Stimulated activated CD4-positive, alpha-beta T cell treated with anti-CD3 and anti-CD28 coated beads, Interleukin-12 subunit alpha, Interleukin-12 subunit beta, amount 100 ng/mL, for 4 hours (primary cell): ENCODE results near the gene PPP2R3A.
"Not testable (repeated sequence)": the region's sequence is repeated elsewhere in the genome, so short reads cannot be mapped to it uniquely, and the experiment has no call there.

Experiments
- DNase-seq: peaks from one replicate; pipeline ENCODE4 v3.0.0-alpha.2; 2020

Gene PPP2R3A

DNA sequence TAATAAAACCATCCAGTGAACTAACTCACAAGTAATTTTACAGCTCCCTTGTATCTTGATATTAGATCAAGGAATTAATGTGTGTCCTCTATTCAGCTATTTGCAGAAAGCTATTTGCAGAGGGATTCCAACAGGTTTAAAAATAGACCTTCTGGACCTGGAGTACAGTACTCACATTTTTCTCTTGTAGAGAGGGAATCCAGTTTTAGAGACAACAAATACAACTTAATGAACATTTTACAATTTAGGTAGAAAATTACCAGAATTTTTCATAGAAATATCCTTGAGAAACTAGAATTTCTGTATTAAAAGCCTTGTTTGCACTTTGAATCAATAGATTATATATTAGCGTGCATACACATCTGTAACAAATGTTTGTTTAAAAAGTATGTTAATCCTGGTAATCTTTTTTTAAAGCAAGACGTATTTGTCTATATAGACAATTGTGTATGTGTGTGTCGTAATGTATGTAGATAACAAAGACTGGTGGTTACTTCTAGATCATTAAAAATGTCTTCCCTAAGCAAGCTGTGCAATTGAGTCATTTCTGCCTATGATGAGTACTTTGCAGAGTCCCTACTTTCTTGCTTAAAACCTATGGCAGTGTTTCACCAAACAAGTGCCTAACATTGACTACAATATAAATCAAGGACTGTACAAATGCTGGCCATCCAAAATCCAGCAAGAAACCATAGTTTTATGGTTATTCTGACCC lies 57.9 kb downstream of the PPP2R3A start:
- DNase-seq: no peak

DNA sequence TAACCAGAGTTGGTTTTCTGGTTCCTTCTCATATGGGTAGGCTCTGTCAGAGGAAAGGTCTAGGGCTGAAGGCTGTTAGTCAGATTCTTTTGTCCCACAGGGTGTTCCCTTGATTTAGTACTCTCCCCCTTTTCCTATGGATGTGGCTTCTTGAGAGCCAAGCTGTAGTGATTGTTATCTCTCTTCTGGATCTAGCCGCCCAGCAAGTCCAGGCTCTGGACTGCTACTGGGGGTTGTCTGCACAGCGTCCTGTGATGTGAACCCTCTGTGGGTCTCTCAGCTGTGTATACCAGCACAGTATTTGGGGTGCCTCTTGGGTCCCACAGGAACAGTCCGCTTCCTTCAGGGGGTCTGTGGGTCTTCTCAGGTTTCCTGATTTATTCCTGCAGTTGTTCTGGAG lies 70.8 kb downstream of the PPP2R3A start:
- no peak for DNase-seq

DNA sequence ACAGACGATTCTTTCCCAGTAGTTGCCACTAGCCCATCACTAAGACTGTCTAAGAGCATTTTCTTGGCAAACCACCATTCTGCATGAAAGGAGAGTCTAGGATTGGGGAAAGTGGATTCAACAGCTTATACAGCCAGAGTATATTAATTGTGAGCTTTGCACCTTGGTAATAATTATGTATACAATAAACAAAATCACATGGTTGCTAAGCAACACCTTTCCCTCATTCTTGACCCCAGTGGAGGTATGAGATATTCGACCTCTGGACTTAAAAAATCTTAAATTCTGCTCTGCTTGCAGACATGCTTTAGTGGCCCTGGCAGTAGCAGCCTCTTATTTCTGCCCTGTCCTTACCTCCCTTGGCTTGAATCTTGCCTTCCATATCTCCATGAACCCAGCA lies 73.1 kb downstream of the PPP2R3A start:
- DNase-seq: no peak

DNA sequence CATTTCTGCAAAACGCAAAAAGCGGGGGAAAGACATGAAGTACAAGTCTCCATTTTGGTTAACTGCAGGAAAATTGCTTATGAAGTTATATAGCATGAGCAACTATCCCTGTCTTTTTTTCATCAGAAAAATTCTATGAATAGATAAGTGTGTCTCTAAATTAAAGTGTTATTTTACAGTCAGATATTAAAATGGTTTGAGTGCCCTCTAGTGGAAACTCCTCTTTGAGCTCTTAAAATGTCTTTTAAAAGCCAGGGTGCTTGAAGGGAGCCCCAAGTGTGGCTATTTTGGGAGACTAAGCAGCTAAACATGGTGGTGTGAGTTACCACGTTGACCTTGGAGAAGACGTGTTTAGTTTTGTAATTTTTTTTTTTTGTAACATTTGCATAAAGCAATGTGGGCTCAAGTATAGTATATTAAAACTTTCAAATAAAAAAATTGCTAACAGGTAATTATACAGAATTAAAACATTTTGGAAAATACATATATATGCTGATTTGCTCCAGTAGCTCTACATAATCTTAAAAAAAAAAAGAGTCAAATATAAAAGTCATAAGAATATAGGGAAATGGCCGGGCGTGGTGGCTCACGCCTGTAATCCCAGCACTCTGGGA lies 77.2 kb downstream of the PPP2R3A start:
- no peak for DNase-seq

DNA sequence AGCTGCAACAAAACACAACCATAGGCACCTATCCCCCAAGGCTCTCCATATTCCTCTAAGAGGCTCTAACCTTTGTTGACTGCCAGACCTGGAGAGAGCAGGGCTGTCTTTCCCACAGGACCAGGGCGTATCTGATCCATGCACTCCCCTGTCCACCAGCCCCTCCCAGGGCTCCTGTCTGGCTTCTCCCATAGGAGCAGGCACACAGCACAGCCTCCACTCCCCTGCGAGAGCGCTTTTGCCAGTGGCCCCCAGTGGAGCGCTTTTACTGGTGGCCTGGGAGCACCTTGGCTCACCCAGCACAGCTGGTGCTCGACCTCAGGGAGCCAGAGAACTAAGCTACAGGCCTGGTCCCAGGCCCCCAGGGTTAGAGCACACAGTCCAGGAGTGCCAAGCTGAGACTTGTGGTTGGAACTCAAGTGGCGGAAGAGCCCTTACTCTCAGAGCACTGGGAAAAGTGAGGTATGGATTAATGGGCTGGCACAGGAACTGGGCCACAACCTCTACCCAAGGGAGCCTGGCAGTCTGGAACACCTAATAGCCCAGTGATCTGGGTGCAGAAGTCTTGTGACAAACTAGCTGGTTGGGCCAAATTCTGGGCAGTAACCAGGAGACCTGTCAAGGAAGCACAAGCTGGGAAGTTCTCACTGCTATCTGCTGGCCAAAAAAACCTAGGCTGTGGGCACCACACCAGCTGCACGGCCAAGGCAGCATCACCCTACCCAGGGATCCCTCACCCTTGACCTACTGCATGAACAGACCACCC lies 79.6 kb downstream of the PPP2R3A start:
- no peak for DNase-seq

DNA sequence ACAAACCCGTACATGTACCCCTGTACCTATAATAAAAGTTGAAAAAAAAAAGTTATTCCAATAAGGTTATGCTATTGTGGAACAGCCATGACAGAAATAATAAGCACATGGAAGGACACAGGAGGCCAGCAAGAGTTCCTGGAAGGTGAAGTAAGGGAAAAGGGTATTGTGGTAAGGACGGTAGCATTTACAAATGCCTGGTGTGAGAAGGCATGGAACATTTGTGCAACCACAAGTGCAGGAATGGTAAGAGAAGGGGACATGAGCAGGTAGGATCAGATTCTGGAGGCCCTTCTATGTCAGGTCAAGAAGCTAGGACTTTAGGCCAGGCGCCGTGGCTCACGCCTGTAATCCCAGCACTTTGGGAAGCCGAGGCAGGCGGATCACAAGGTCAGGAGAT lies 82.5 kb downstream of the PPP2R3A start:
- DNase-seq: no peak

DNA sequence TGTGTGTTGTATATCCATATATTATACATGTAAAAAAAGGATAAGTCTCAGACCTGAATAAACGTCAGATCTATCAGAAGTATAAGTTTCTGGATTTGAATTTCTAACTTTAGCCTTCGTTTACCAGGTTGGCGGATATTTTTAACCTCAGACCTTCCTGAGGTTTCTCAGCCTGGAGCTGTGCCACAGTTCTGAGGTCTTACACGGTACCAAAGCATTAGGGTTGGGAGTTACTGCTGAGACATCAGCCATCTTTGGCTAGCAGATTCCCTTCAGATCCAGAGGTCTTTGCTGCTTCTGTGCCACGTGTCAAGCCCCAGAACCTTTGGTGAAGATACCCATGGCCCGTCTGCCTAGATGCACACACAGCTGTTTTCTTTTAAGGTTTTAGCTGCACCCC lies 84.7 kb downstream of the PPP2R3A start:
- DNase-seq: no peak

DNA sequence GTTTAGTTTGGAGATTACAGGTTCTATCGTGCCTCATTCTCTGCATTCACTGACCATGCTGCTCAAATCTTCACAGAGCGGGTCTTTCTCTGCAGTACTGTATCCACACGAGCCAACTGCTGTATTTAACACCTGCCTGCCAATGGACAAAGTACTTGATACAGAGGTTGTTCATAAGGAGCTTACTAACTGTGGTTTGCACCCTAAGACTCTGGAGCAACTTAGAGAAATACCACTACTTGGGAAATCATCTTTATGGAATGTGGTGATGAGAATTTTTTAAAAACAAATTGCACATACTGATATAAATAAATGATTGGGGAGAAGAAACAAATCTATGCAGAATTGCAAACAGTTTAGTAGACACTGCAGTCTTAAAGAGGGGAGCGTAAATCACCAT lies 90.0 kb downstream of the PPP2R3A start:
- no peak for DNase-seq

DNA sequence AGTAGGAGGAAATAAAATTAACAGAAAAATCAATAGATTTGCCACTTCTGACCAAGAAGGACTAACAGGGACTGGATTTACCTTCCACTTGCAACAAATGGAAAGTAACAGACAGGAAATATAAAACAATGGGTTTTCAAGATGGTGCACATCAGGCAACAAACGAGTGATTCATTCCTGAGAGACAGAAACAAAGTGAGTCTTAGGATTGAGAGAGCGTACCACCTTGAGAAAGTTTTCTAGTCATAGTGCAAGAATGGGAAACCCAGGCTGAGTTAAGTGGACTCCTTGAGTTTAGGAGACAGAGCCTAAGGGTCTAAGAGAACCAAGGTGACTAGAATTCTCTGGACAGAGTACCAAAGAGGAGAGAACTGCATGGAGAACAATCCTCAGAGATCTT lies 101.7 kb downstream of the PPP2R3A start:
- no peak for DNase-seq

DNA sequence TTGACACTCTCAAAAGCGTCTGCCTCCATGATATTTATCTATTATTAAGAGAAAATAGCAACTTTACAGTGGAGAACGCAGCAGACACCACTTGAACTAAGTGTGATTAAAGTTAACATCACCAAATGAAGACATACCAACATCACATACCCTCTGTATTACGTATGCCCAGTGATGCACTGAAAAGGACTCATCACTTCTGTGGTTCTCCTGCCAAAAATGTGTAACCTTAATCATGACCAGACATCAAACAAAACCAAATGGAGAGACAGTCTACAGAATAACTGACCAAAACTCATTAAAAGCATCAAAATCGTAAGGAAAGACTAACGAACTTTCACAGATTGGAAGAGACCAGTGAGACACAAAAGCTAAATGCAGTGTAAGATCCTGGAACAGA lies 103.2 kb downstream of the PPP2R3A start:
- DNase-seq: no peak

DNA sequence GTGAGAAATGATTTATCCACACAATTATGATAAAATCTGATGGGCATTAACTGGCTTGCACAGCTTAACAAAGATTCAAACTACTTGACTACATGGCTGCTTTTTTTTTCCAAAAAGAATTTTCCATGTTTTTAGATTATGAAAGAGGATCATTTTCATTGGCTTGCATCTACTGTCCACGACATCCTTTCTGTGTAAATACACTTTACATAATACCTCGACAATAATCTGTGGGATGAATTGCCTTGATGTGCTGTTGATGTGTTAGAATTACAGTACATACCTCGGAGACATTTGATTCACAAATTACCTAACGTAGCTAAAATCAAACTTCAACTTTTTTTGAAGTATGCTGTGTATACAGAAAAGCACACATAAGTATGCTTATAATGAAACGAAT lies 104.4 kb downstream of the PPP2R3A start:
- no peak for DNase-seq

DNA sequence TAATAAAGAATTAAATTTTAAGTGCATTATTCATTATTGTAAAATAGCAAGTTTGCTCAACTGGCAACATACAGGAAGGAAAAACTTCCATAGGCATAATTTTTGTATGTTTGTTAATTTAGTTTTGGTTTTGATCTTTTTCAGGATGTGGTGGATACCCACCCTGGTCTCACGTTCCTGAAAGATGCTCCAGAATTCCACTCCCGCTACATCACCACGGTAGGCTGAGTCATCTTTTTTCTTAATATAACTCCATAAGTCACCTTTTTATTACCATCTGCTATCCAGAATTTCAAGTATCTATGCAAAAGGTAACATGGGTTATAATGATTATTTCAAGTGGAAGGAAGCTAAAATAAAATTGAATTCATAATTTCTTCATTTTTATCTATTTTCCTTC lies 104.8 kb downstream of the PPP2R3A start:
- no peak for DNase-seq

DNA sequence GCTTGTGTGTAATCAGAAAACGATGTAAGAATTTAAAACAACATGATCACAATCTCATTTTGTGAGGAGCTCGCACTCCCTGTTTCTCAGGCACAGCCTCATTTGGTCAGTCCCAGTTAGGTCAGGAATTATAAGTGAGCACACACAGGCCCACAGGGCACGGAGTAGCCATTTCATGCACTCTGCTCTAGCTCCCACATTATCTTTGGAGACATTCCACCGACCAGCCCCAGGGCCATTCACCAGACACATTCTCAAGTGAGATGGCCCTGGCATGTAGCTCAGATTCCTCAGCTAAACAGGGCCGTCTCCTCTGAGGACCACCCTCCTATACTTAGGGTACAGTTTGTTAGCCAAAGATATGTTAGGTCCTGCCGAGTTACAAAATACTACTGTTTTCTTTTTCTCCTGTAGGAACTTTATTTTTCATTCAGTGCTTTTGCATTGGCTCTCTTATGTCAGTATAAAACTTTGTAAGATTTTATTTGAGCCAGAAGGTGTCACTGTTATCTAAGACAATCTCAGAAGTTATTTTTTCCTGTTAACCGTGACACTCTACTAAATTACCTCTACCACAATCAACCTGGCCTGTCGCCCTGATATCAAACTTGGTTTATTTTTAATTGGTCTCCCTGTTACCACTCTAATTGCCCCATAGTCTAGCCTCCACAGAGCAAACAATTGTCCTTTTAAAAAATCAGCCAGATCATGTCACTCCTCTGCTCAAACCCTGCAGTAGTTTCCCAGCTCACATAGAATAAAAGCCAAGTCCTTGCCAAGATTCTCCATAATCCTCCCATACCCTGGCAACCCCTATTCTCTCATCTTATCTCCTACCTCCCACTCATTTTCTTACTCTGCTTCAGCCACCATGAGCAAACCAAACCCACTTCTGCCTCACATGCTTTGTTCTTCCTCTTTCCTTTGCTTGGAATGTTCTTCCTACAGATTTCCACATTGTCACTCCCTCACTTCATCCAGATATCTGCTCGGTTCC lies 105.7 kb downstream of the PPP2R3A start:
- no peak for DNase-seq

DNA sequence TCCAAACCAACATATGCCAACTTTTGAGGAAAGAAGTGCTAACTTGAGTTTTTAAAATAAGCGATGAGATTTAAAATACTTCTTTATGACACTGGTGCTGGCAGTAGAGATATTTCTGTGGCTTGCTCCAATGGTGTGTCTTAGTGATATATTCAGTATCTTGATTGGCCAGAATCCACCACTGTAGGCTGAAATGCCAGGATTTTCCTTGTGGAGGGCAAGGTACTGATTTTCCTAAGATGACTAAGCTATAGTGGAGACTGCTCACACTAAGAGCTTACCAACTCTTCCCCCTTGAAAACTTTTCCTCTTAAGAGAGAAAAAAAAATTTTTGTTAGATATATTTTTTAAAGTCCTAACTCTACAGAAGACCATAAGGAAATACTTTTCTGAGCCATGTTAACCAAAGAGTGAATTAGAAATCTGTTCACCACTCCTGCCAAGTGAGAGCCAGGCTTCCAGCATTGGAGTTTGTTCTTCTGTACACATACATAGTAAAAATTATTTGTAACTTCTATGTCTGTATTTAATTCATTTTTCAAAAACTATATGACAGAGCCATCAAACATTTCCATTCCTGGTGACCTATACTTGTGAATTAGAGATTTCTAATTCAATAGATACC lies 109.1 kb downstream of the PPP2R3A start:
- no peak for DNase-seq

DNA sequence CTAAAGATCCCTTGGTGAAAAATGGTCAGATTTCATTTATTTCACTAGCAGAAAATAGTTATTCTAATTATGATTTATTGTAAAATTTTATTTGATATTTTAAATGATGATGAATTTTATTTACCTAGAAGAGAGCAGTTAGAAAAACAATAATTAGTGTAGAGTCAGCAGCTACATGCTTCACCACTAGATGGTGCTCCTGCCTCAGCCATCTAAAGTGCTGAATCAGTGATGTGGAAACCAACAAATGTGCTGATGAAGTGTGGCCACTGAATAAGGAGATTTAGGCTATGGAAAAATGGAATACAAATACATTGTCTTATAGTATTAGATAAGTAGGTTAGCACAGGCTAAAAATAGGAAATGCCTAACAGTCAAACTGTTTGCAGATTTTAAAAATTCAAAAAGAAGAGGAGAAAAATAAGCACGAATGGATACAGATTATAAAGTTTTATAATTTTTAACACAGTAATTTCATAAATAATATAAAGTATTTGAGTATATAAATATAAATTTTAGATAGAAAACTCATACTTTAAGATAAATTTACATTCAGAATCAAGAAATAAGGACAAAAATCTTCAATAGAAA lies 109.8 kb downstream of the PPP2R3A start:
- peak; percentile 58 for DNase-seq

DNA sequence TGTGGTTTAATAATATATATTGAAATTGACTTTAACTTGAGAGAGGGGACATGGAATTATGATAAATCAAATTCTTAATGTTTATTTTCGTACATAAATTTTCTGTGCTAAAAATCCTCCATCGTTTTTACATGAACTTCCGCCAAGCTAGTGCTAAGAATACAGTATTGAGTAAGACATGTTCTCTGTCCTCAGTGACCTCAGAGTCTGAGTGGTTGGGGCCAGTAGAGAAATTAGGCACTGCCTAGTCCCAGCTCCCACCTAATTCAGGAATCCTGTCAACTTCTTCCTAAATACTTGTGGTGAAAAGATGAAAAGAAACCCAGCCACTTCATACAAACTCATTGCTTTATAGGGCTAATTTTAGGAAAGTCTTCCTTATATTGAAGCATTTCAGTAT lies 110.3 kb downstream of the PPP2R3A start:
- no peak for DNase-seq

DNA sequence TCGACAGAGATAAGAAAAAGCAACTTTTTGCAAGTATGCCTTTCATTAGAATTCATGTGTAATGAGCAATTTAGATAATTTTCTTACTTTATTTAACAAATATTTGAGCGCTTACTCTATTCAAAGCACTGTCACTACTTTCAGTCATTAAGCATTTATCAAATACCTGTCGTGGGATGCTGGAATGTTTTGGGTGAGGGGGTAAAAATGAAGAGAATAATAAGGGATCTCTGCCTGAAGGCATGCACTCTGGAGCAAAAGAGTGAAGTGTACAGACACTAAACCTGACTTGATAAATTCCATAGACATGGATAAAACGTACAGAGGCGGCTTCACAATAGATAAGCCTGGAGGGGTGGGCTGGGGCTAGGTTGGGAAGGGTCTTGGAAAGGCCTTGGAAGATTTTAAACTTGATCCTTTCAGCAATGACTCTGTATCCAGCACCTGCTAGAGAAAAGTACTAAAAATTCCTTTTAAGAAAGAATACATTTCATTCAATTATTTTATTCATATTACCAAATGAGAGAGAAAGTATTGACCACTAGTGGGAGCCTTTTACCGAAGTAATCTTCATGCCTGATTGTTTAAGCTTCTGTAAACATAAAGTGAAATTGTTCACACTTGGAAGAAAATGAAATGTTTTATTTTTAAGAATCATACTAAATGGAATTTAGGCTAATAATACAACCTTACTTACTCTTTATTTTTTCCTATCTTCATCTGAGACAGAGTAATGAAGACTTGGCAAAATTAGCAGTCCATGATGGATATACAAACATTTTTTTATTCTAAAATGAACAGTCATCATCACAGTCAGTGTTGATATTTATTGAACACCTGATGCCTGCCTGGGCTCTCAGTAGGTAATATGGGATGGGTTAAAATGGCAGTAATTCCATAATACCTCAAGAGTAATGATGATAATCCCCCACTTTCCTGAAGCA lies 113.2 kb downstream of the PPP2R3A start:
- DNase-seq: no peak

DNA sequence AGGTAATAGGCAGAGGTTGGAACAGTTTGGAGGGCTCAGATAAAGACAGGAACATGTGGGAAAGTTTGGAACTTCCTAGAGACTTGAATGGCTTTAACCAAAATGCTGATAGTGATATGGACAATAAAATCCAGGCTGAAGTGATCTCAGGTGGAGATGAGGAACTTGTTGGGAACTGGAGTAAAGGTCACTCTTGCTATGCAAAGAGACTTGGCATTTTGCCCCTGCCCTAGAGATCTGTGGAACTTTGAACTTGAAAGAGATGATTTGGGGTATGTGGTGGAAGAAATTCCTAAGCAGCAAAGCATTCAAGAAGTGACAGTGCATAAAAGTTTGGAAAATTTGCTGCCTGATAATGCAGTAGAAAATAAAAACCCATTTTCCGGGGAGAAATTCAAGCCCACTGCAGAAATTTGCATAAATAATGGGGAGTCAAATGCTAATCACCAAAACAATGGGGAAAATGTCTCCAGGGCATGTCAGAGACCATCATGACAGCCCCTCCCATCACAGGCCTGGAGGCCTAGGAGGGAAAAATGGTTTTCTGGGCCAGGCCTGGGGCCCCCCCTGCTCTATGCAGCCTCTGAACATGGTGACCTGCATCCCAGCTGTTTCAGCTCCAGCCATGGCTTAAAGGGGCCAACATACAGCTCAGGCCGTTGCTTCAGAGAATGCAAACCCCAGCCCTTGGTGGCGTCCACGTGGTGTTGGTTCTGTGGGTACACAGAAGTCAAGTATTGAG lies 118.3 kb downstream of the PPP2R3A start:
- not testable (repeated sequence) for DNase-seq

DNA sequence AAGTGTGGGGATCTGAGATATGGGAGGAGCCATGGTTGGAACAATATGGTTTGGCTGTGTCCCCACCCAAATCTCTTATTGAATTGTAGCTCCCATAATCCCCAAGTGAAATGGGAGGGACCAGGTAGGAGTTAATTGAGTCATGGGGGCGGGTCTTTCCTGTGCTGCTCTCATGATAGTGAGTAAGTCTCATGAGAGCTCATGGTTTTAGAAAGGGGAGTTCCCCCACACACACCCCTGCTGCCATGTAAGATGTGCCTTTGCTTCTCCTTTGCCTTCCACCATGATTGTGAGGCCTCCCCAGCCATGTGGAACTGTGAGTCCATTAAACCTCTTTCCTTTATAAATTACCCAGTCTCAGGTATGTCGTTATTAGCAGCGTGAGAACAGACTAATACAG lies 119.5 kb downstream of the PPP2R3A start:
- not testable (repeated sequence) for DNase-seq

DNA sequence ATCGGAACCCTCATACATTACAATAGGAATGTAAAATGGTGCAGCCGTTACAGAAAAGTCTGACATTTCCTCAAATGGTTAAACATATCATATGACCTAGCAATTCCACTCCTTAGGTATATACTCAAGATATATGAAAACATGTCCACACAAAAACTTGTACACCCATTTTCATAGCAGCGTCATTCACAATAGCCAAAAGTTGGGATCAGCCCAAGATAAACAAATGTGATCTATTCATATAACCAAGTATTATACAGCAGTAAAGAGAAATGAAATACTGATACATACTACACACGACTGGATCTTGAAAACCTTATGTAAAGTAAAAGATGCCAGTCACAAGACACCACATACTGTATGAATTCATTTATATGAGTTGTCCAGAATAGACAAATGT lies 128.2 kb downstream of the PPP2R3A start:
- DNase-seq: no peak
